Skeletal muscle tissue (tissue), 4 donors: ENCODE measurements around the gene RAP1A. TPM values are rescaled to one million over a fixed set of nuclear protein-coding genes. Genes with fewer than 3 reads are reported as not detected.
"Not testable (repeated sequence)": the region's sequence is repeated elsewhere in the genome, so short reads cannot be mapped to it uniquely, and the experiment has no call there.

ENCODE experiments used
- H3K27ac ChIP-seq: one replicate; pipeline ENCODE4 v1.7.0; 2013; ENCODE audit warnings: mild to moderate bottlenecking, low read depth, low read length, inconsistent platforms
- H3K27me3 ChIP-seq, 3 donors: one replicate each; pipeline ENCODE4 v1.7.0; 2013; ENCODE audit warnings: low read length in 3 of 3; ENCODE audit not compliant: control insufficient read depth in 3 of 3, insufficient read depth in 3 of 3
- H3K36me3 ChIP-seq, 3 donors: one replicate each; pipeline ENCODE4 v1.7.0; 2013; ENCODE audit warnings: low read length in 3 of 3; ENCODE audit not compliant: control insufficient read depth in 3 of 3, insufficient read depth in 3 of 3
- H3K4me1 ChIP-seq, 3 donors: one replicate each; pipeline ENCODE4 v1.7.0; 2013; ENCODE audit warnings: low read length in 3 of 3, mild to moderate bottlenecking in 3 of 3; ENCODE audit not compliant: control insufficient read depth in 3 of 3, insufficient read depth in 3 of 3
- H3K4me3 ChIP-seq, 3 donors: one replicate each; pipeline ENCODE4 v1.7.0; 2013; ENCODE audit warnings: low read length in 3 of 3
- H3K9ac ChIP-seq, 3 donors: one replicate each; pipeline ENCODE4 v1.7.0; 2013; ENCODE audit warnings: low read length in 3 of 3, mild to moderate bottlenecking in 3 of 3, moderate library complexity in 2 of 3, low read depth in 1 of 3
- H3K9me3 ChIP-seq, 3 donors: one replicate each; pipeline ENCODE4 v1.7.0; 2013; ENCODE audit warnings: low read length in 3 of 3; ENCODE audit not compliant: control insufficient read depth in 3 of 3
- total RNA-seq: library from RNA; depleted of rRNA; stranded (reverse); fragments of >200 nt; gene quantifications from one replicate; pipeline ENCODE4 v1.2.3, GENCODE V29; 2014
- donor health status: Osteomylitis.

Gene RAP1A
- total RNA-seq, 1 donor from 2014 or later = 16.7 TPM

- Histone ChIP-seq H3K36me3 (no peaks in the 10 kb centered on the region), H3K9me3 (no peaks in the 10 kb centered on the region), H3K4me3 (no peak overlapping the region), H3K27ac (no peak overlapping the region), H3K27me3 (no peaks in the 10 kb centered on the region), H3K4me1 (peaks cover 4 to 14% (median 7%) of the 10 kb centered on the region in 3 donors), H3K9ac (no peak overlapping the region)
These were observed 52.7 kb downstream of the RAP1A start for GRCh38 chr1:111672331-111672730.

GRCh38 chr1:111677604-111678003 lies 58.0 kb downstream of the RAP1A start:
- no peaks in the 10 kb centered on the region for H3K9me3 ChIP-seq
- no peak overlapping the region for H3K4me3 ChIP-seq
- H3K9ac ChIP-seq = no peak overlapping the region
- H3K27me3 ChIP-seq = no peaks in the 10 kb centered on the region
- no peak overlapping the region for H3K27ac ChIP-seq
- peaks cover 0 to 5% (median 0%) of the 10 kb centered on the region in 3 donors for H3K36me3 ChIP-seq
- peaks cover 0 to 3% (median 0%) of the 10 kb centered on the region in 3 donors for H3K4me1 ChIP-seq

GRCh38 chr1:111679541-111679940 lies 60.0 kb downstream of the RAP1A start:
- H3K36me3 ChIP-seq = peaks cover 0 to 5% (median 0%) of the 10 kb centered on the region in 3 donors
- no peaks in the 10 kb centered on the region for H3K27me3 ChIP-seq
- no peak overlapping the region for H3K27ac ChIP-seq
- no peaks in the 10 kb centered on the region for H3K4me1 ChIP-seq
- H3K4me3 ChIP-seq = no peak overlapping the region
- no peaks in the 10 kb centered on the region for H3K9me3 ChIP-seq
- no peak overlapping the region for H3K9ac ChIP-seq

- H3K4me1 ChIP-seq, H3K4me3 ChIP-seq, H3K36me3 ChIP-seq, H3K9ac ChIP-seq, H3K27ac ChIP-seq, H3K27me3 ChIP-seq, H3K9me3 ChIP-seq: not testable (repeated sequence)
These were observed 60.7 kb downstream of the RAP1A start for GRCh38 chr1:111680212-111680800.

- not testable (repeated sequence) for H3K9ac ChIP-seq, H3K27me3 ChIP-seq, H3K4me1 ChIP-seq, H3K9me3 ChIP-seq, H3K27ac ChIP-seq, H3K36me3 ChIP-seq, H3K4me3 ChIP-seq
These were observed 65.9 kb downstream of the RAP1A start for GRCh38 chr1:111685293-111686153.

GRCh38 chr1:111690306-111690617 lies 70.7 kb downstream of the RAP1A start:
- peaks cover 0 to 3% (median 0%) of the 10 kb centered on the region in 3 donors for H3K4me1 ChIP-seq
- no peak overlapping the region for H3K4me3 ChIP-seq
- H3K27ac ChIP-seq = no peak overlapping the region
- peaks cover 2 to 9% (median 6%) of the 10 kb centered on the region in 3 donors for H3K36me3 ChIP-seq
- no peaks in the 10 kb centered on the region for H3K27me3 ChIP-seq
- H3K9me3 ChIP-seq = no peaks in the 10 kb centered on the region
- no peak overlapping the region for H3K9ac ChIP-seq

- Histone ChIP-seq H3K27me3 (no peaks in the 10 kb centered on the region), H3K9ac (no peak overlapping the region), H3K27ac (no peak overlapping the region), H3K4me1 (peaks cover 0 to 3% (median 0%) of the 10 kb centered on the region in 3 donors), H3K9me3 (no peaks in the 10 kb centered on the region), H3K36me3 (peaks cover 2 to 13% (median 10%) of the 10 kb centered on the region in 3 donors), H3K4me3 (no peak overlapping the region)
These were observed 72.3 kb downstream of the RAP1A start for GRCh38 chr1:111691886-111692285.

- Histone ChIP-seq H3K4me3 (no peak overlapping the region), H3K4me1 (no peaks in the 10 kb centered on the region), H3K36me3 (peaks cover 5 to 40% (median 32%) of the 10 kb centered on the region in 3 donors), H3K27me3 (no peaks in the 10 kb centered on the region), H3K9me3 (no peaks in the 10 kb centered on the region), H3K9ac (no peak overlapping the region), H3K27ac (no peak overlapping the region)
These were observed 76.2 kb downstream of the RAP1A start for GRCh38 chr1:111695801-111696200.

- H3K36me3 ChIP-seq = peaks cover 8 to 44% (median 37%) of the 10 kb centered on the region in 3 donors
These were observed 76.7 kb downstream of the RAP1A start for GRCh38 chr1:111696330-111696729.

GRCh38 chr1:111699268-111699667 lies 79.7 kb downstream of the RAP1A start:
- no peak overlapping the region for H3K4me3 ChIP-seq
- no peaks in the 10 kb centered on the region for H3K4me1 ChIP-seq
- no peaks in the 10 kb centered on the region for H3K9me3 ChIP-seq
- peaks cover 9 to 54% (median 47%) of the 10 kb centered on the region in 3 donors for H3K36me3 ChIP-seq
- H3K27me3 ChIP-seq = no peaks in the 10 kb centered on the region
- H3K27ac ChIP-seq = no peak overlapping the region
- H3K9ac ChIP-seq = no peak overlapping the region

More at GRCh38 chr1:111696330-111696729, 76.7 kb downstream of the RAP1A start:
- no peak overlapping the region for H3K4me3 ChIP-seq
- H3K9ac ChIP-seq = no peak overlapping the region
- H3K4me1 ChIP-seq = no peaks in the 10 kb centered on the region
- H3K9me3 ChIP-seq = no peaks in the 10 kb centered on the region
- no peak overlapping the region for H3K27ac ChIP-seq
- no peaks in the 10 kb centered on the region for H3K27me3 ChIP-seq
